Activated CD8-positive, alpha-beta T cell treated with anti-CD3 and anti-CD28 coated beads for 36 hours (primary cell): ENCODE data around the gene ELP1. TPM values are rescaled to one million over a fixed set of nuclear protein-coding genes. Genes with fewer than 3 reads are reported as not detected.

Source experiments
- ATAC-seq: fragments of 200-7000 bp; cut with Tn5 transposase; one replicate; pipeline ENCODE4 v1.10.0; 2021; ENCODE audit warnings: mild to moderate bottlenecking, moderate library complexity
- CTCF ChIA-PET: fragments of 350-600 bp; sonication (Branson Sonifier 250); formaldehyde crosslinking; loops from one replicate; lab custom pipeline; 2021; ENCODE audit warnings: antibody characterized with exemption; lab: Charles Lee
- POLR2A ChIA-PET: fragments of 350-600 bp; sonication (Branson Sonifier 250); formaldehyde crosslinking; loops from one replicate; lab custom pipeline; 2021; ENCODE audit warnings: antibody characterized with exemption; lab: Charles Lee
- DNase-seq: peaks from one replicate; pipeline ENCODE4 v3.0.0-alpha.2; 2020
- H3K27ac Mint-ChIP-seq: one replicate; pipeline ENCODE4 v1.8.0; 2021; ENCODE audit warnings: mild to moderate bottlenecking, mixed read lengths
- H3K27me3 Mint-ChIP-seq: one replicate; pipeline ENCODE4 v1.8.0; 2021; ENCODE audit warnings: mixed read lengths
- H3K36me3 Mint-ChIP-seq: one replicate; pipeline ENCODE4 v1.8.0; 2021; ENCODE audit warnings: low read depth, mixed read lengths
- H3K4me1 Mint-ChIP-seq: one replicate; pipeline ENCODE4 v1.8.0; 2021; ENCODE audit warnings: low read depth, mixed read lengths
- H3K4me3 Mint-ChIP-seq: one replicate; pipeline ENCODE4 v1.8.0; 2021; ENCODE audit warnings: mild to moderate bottlenecking, moderate library complexity, mixed read lengths
- H3K9me3 Mint-ChIP-seq: one replicate; pipeline ENCODE4 v1.8.0; 2021; ENCODE audit warnings: mixed read lengths
- intact Hi-C: fragments of 100-400 bp; cut with micrococcal nuclease; formaldehyde crosslinking; loops from one replicate; pipeline ENCODE4 v1.10.0; 2022
- total RNA-seq, 2 experiments: library from RNA; stranded (reverse); gene quantifications; one replicate each; pipeline ENCODE4 v1.2.3, GENCODE V29; 2021
- TF ChIP-seq, protein P1 (sequence below): fragments of 200-600 bp; IDR thresholded peaks from one replicate; pipeline ENCODE4 v1.8.0; 2022; ENCODE audit warnings: antibody characterized with exemption, mild to moderate bottlenecking

ELP1 gene
- total RNA-seq, 2 experiments from 2014 or later: 25.9 to 28.7 TPM

DNA sequence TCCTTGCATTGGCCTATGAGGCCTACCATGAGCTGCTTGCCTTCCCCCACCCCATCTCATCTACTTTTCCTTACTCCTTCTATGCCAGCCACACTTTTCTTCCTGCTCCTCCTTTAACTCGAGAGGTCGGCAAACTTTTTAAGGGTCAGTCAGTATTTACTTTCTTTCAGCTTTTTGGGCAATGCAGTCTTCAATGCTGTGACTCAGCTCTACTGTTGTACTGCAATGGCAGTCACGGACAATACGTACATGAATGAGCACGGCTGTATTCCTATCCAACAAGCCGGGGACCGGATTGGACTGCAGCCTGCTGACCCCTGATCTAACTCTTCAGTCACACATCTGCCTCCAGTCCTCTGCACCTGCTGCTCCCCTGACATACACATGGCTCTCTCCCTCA lies 72.5 kb downstream of the ELP1 start:
- Mint-ChIP-seq H3K27me3 (no peaks in the 10 kb centered on the region), H3K9me3 (no peaks in the 10 kb centered on the region), H3K4me1 (no peaks in the 10 kb centered on the region), H3K4me3 (no peak overlapping the region), H3K27ac (no peak overlapping the region), H3K36me3 (no peaks in the 10 kb centered on the region)
- ChIA-PET CTCF (no interaction called here), POLR2A (no interaction called here)
- DNase-seq: no peak
- no peak for ATAC-seq
- intact Hi-C loops: no loop called here
- TF ChIP-seq, protein P1, sequence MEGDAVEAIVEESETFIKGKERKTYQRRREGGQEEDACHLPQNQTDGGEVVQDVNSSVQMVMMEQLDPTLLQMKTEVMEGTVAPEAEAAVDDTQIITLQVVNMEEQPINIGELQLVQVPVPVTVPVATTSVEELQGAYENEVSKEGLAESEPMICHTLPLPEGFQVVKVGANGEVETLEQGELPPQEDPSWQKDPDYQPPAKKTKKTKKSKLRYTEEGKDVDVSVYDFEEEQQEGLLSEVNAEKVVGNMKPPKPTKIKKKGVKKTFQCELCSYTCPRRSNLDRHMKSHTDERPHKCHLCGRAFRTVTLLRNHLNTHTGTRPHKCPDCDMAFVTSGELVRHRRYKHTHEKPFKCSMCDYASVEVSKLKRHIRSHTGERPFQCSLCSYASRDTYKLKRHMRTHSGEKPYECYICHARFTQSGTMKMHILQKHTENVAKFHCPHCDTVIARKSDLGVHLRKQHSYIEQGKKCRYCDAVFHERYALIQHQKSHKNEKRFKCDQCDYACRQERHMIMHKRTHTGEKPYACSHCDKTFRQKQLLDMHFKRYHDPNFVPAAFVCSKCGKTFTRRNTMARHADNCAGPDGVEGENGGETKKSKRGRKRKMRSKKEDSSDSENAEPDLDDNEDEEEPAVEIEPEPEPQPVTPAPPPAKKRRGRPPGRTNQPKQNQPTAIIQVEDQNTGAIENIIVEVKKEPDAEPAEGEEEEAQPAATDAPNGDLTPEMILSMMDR: no peak

DNA sequence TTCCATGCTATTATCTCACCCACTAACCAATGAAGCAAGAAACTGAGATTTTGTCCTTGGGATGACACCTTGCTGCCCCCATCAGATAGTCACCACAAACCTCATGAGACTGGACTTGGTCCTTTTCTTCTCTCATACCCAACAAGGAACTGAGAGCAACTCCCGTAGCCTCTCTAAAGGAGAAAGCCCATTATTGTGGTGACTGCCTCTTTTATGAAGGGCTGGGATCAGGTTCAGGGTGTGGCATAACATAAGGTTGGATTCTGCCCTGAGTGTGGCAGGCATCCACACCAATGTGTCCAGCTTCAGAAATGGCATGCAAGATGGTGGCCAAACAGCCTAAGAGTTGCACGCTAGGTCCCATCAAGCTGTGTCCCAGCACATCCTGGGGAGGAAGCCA lies 73.2 kb downstream of the ELP1 start:
- H3K36me3 Mint-ChIP-seq: no peaks in the 10 kb centered on the region
- no peak for DNase-seq
- H3K4me3 Mint-ChIP-seq: no peak overlapping the region
- H3K27ac Mint-ChIP-seq: no peak overlapping the region
- H3K4me1 Mint-ChIP-seq: no peaks in the 10 kb centered on the region
- intact Hi-C loops: no loop called here
- CTCF ChIA-PET: no interaction called here
- POLR2A ChIA-PET: no interaction called here
- H3K9me3 Mint-ChIP-seq: no peaks in the 10 kb centered on the region
- ATAC-seq: no peak
- TF ChIP-seq, protein P1: no peak
- H3K27me3 Mint-ChIP-seq: no peaks in the 10 kb centered on the region

DNA sequence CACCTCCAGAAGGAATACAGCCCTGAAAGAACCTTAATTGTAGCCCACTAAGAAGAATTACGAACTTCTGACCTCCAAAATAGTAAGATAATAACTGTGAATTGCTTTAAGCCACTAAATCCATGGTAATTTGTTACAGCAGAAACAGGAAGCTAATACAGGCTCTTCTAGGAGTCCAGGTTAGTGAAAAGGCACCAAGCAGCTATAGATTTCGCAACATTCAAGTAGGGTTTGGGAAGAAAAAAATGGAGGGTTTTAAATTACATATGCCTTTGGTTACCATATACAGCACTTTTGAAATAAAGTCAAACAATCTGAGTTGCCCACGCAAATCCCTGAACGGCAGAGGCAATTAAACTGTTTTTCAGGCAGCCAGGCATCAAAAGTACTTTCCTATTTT lies 73.6 kb downstream of the ELP1 start:
- H3K4me3 Mint-ChIP-seq: no peak overlapping the region
- H3K9me3 Mint-ChIP-seq: no peaks in the 10 kb centered on the region
- TF ChIP-seq, protein P1: no peak
- DNase-seq (no peak), ATAC-seq (no peak)
- H3K27ac Mint-ChIP-seq: no peak overlapping the region
- intact Hi-C loops: no loop called here
- ChIA-PET POLR2A (no interaction called here), CTCF (no interaction called here)
- H3K4me1 Mint-ChIP-seq: no peaks in the 10 kb centered on the region
- no peaks in the 10 kb centered on the region for H3K36me3 Mint-ChIP-seq
- no peaks in the 10 kb centered on the region for H3K27me3 Mint-ChIP-seq

DNA sequence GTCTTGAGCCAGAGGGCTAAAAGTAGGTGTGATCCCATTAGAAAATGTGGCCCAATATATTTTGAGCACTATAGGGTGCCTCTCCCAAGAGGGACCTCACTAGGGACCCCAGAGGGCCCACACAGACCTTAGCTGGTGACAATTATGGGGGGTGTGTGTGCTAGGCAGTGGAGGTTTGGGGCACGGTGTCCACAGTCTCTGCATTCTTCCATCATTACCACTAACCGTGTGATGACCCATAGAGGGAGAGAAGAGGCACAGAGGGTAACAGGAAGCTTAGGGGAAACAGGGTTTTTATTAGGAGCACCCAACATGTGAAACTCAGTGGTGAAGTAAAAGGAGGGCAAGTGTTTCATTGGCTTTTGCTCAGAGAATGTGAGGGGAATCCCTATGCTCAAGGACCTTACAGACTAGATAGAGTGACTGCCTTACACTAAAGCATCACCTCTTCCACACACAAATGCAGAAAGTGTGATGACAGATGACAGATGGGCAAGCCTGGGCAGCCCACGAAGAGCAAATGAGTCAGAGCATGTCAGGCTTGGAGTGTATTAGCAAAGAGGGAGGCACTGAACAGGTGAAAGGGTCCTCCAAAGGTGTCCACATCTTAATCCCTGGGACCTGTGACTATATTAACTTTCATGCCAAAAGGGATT lies 74.3 kb downstream of the ELP1 start:
- POLR2A ChIA-PET: no interaction called here
- peak; percentile 89 for ATAC-seq
- intact Hi-C loops: no loop called here
- peak; percentile 33 for DNase-seq
- CTCF ChIA-PET: no interaction called here
- no peaks in the 10 kb centered on the region for H3K4me1 Mint-ChIP-seq
- H3K36me3 Mint-ChIP-seq: no peaks in the 10 kb centered on the region
- no peak overlapping the region for H3K4me3 Mint-ChIP-seq
- TF ChIP-seq, protein P1: no peak
- no peak overlapping the region for H3K27ac Mint-ChIP-seq
- H3K9me3 Mint-ChIP-seq: no peaks in the 10 kb centered on the region
- H3K27me3 Mint-ChIP-seq: no peaks in the 10 kb centered on the region

DNA sequence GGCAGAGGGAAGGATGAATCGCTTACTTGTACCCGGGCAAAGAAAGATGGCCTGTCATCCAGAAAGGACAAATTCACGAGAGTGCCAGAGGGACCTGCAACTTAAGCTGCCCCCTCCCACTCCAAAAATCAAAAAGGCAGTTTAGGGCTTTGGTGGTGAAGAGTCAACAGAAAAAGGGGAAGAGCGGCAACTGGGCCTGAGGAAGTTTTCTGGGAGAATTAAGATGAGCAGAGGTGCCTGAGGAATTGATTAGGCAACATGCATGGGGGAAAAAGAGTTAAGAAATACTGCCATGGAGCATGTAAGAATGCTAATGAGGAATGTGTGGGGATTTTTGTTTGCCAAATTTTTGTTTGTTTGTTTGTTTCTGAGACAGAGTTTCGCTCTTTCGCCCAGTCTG lies 76.4 kb downstream of the ELP1 start:
- Mint-ChIP-seq H3K27ac (no peak overlapping the region), H3K4me1 (no peaks in the 10 kb centered on the region)
- CTCF ChIA-PET: no interaction called here

More for the DNA sequence above, 76.4 kb downstream of the ELP1 start:
- POLR2A ChIA-PET: no interaction called here
- intact Hi-C loops: no loop called here
- Mint-ChIP-seq H3K9me3 (no peaks in the 10 kb centered on the region), H3K36me3 (no peaks in the 10 kb centered on the region), H3K27me3 (no peaks in the 10 kb centered on the region), H3K4me3 (no peak overlapping the region)
- TF ChIP-seq, protein P1: no peak
- ATAC-seq: no peak
- DNase-seq: no peak
